Measurements from ENCODE around the gene SERPINB8. TPM values are rescaled to one million over a fixed set of nuclear protein-coding genes. Genes with fewer than 3 reads are reported as not detected.

Gene SERPINB8, protein sequence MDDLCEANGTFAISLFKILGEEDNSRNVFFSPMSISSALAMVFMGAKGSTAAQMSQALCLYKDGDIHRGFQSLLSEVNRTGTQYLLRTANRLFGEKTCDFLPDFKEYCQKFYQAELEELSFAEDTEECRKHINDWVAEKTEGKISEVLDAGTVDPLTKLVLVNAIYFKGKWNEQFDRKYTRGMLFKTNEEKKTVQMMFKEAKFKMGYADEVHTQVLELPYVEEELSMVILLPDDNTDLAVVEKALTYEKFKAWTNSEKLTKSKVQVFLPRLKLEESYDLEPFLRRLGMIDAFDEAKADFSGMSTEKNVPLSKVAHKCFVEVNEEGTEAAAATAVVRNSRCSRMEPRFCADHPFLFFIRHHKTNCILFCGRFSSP
- 10.4 and 13.9 TPM in 2 replicates for total RNA-seq

GRCh38 chr18:63969942-63970808, at the start of gene SERPINB8:
Gene SERPINB8 (plus strand): TSS chr18:63970081. CDS start chr18:63978309, 8,228 bp downstream.

GRCh38 chr18:63949068-63949737, 20.7 kb upstream of the SERPINB8 start, which contains the start of gene HMSD:
Gene HMSD (plus strand): TSS chr18:63949301. CDS start chr18:63953456, 4,155 bp downstream.

Other genes starting within 250 kb of the SERPINB8 start
- 0.16 TPM in 1 of 2 replicates, not detected in the other for gene SERPINB7, start 194.7 kb upstream of the SERPINB8 start, total RNA-seq
- gene SERPINB2, start 82.4 kb upstream of the SERPINB8 start, total RNA-seq, result 0.13 and 0.16 TPM in 2 replicates
- not detected in 2 replicates for gene SERPINB10, start 62.1 kb upstream of the SERPINB8 start, total RNA-seq
- gene HMSD, start 20.8 kb upstream of the SERPINB8 start, total RNA-seq, result not detected in 2 replicates
- gene LINC00305, start 179.0 kb downstream of the SERPINB8 start, total RNA-seq, result not detected in 2 replicates